ENCODE measurements around the gene SULT1A2.

DNA sequence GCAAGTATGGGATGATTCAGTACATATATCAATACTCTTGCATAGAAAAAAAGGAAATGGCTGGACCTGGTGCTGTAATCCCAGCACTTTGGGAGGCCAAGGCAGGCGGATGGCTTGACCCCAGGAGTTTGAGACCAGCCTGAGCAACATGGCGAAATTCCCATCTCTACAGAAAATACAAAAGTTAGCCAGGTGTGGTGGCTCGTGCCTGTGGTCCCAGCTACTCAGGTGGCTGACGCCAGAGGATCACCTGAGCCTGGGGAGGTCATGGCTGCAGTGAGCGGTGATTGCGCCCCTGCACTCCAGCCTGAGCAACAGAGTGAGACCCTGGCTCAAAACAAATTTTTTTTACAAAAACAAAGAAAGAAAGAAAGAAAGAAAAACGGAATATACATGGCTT, 50.2 kb downstream of the SULT1A2 start:
- TF ChIP-seq EP300 (IDR thresholded peaks at IDR 0.05) (no peak), POLR2A (IDR thresholded peaks at IDR 0.05) (no peak)
- TF ChIP-seq, protein P1, sequence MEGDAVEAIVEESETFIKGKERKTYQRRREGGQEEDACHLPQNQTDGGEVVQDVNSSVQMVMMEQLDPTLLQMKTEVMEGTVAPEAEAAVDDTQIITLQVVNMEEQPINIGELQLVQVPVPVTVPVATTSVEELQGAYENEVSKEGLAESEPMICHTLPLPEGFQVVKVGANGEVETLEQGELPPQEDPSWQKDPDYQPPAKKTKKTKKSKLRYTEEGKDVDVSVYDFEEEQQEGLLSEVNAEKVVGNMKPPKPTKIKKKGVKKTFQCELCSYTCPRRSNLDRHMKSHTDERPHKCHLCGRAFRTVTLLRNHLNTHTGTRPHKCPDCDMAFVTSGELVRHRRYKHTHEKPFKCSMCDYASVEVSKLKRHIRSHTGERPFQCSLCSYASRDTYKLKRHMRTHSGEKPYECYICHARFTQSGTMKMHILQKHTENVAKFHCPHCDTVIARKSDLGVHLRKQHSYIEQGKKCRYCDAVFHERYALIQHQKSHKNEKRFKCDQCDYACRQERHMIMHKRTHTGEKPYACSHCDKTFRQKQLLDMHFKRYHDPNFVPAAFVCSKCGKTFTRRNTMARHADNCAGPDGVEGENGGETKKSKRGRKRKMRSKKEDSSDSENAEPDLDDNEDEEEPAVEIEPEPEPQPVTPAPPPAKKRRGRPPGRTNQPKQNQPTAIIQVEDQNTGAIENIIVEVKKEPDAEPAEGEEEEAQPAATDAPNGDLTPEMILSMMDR (IDR thresholded peaks at IDR 0.05), result no peak

Data from tibial nerve (tissue), 4 donors.